Breast epithelium (tissue), 4 donors: ENCODE results near the gene DUS3L. TPM values are rescaled to one million over a fixed set of nuclear protein-coding genes. Genes with fewer than 3 reads are reported as not detected.

Source experiments
- DNase-seq, 2 donors: peaks; one replicate each; pipeline ENCODE4 v3.0.0-alpha.2; 2019; ENCODE audit warnings: low spot score in 2 of 2
- H3K27ac ChIP-seq, 2 donors: fragments of 200-600 bp; sonication (generic) in 1 of 2; one replicate each; pipeline ENCODE4 v1.5.1; 2016 to 2019; ENCODE audit warnings: mild to moderate bottlenecking in 1 of 2
- H3K27me3 ChIP-seq, 2 donors: fragments of 200-600 bp; sonication (generic) in 1 of 2; one replicate each; pipeline versions ENCODE4 v1.5.1 to v1.6.0; 2017 to 2019; ENCODE audit warnings: control low read depth in 1 of 2, mild to moderate bottlenecking in 1 of 2
- H3K36me3 ChIP-seq: fragments of 200-600 bp; one replicate; pipeline ENCODE4 v1.5.1; 2019
- H3K4me1 ChIP-seq, 2 donors: fragments of 200-600 bp; sonication (generic); one replicate each; pipeline ENCODE4 v1.5.1; 2016 to 2019; ENCODE audit warnings: control low read depth in 1 of 2
- H3K4me3 ChIP-seq, 3 donors: fragments of 200-600 bp; sonication (generic); 1 replicate in 2 of 3; 2 replicates in 1 of 3; pipeline ENCODE4 v1.5.1; 2016 to 2019; ENCODE audit warnings: mild to moderate bottlenecking in 3 of 3, moderate library complexity in 2 of 3
- H3K9me3 ChIP-seq, 2 donors: fragments of 200-600 bp; sonication (generic) in 1 of 2; one replicate each; pipeline ENCODE4 v1.5.1; 2016 to 2019; ENCODE audit warnings: control low read depth in 1 of 2
- CTCF ChIP-seq, 3 donors: fragments of 450-650 bp; IDR thresholded peaks; one replicate each; pipeline ENCODE4 v1.5.1; 2016 to 2017; ENCODE audit warnings: antibody characterized with exemption in 3 of 3, mild to moderate bottlenecking in 3 of 3, moderate library complexity in 3 of 3
- POLR2A ChIP-seq: fragments of 450-650 bp; IDR thresholded peaks from one replicate; pipeline ENCODE4 v1.6.1; 2016; ENCODE audit warnings: antibody characterized with exemption, mild to moderate bottlenecking, moderate library complexity
- POLR2AphosphoS5 ChIP-seq, 3 donors: sonication (generic); formaldehyde crosslinking; IDR thresholded peaks; one replicate each; pipeline ENCODE4 v1.6.1; 2017; ENCODE audit warnings: antibody characterized with exemption in 3 of 3
- intact Hi-C: fragments of 100-400 bp; cut with DNase I; formaldehyde crosslinking; loops from one replicate; pipeline ENCODE4 v1.15.1; 2023; ENCODE audit warnings: low total_unique reads
- total RNA-seq, 3 donors: library from RNA; depleted of rRNA; stranded (reverse); fragments of >200 nt; gene quantifications; one replicate each; pipeline ENCODE4 v1.1.0, GENCODE V29; 2016

Gene DUS3L
- total RNA-seq, 3 donors from 2014 or later, result 28.8 to 44.9 (median 37.2) TPM

- intact Hi-C loops, result loop anchor here (10.0 kb wide), 1 partner anchor 99 kb away; the partner anchor contains the start of genes NDUFA11 and VMAC
- Histone ChIP-seq H3K4me3 (peak overlapping the region in 2 of 3 donors; percentile 54 to 65), H3K4me1 (no peaks in the 10 kb centered on the region), H3K27ac (peak overlapping the region in 1 of 2 donors; percentile 21), H3K9me3 (no peaks in the 10 kb centered on the region), H3K27me3 (peaks cover 4 to 9% of the 10 kb centered on the region in 2 donors), H3K36me3 (no peaks in the 10 kb centered on the region)
- TF ChIP-seq POLR2A (no peak), CTCF (IDR thresholded peaks at IDR 0.05) (peak in 1 of 3 donors; percentile 5), POLR2AphosphoS5 (IDR thresholded peaks at IDR 0.05) (no peak)
- no peak for DNase-seq
Measured at GRCh38 chr19:5806133-5806489, 15.1 kb upstream of the DUS3L start.

- H3K27ac ChIP-seq, result peak overlapping the region; percentile 52 to 62
- no peaks in the 10 kb centered on the region for H3K9me3 ChIP-seq
- no peaks in the 10 kb centered on the region for H3K4me1 ChIP-seq
- DNase-seq, result peak; percentile 55 to 73
- H3K36me3 ChIP-seq, result no peaks in the 10 kb centered on the region
- H3K4me3 ChIP-seq, result peak overlapping the region; percentile 2 to 65 (median 54)
- H3K27me3 ChIP-seq, result peaks cover 4 to 9% of the 10 kb centered on the region in 2 donors
- intact Hi-C loops, result loop anchor here (10.0 kb wide), 1 partner anchor 99 kb away; the partner anchor contains the start of genes NDUFA11 and VMAC
- TF ChIP-seq POLR2AphosphoS5 (IDR thresholded peaks at IDR 0.05) (no peak), CTCF (IDR thresholded peaks at IDR 0.05) (peak; percentile 45 to 79 (median 52)), POLR2A (no peak)
Measured at GRCh38 chr19:5805462-5806132, 14.6 kb upstream of the DUS3L start.

GRCh38 chr19:5804516-5805461 is 13.8 kb upstream of the DUS3L start, which contains the start of gene NRTN:
Gene NRTN, plus strand, starts transcription at chr19:5805067. Its CDS starts 19,099 bp downstream, at chr19:5824166.
- intact Hi-C loops, result loop anchor here (10.0 kb wide), 1 partner anchor 100 kb away; the partner anchor contains the start of genes NDUFA11 and VMAC
- Histone ChIP-seq H3K36me3 (no peaks in the 10 kb centered on the region), H3K4me3 (peak within 1 kb of the TSS; percentile 11 to 65 (median 54)), H3K9me3 (no peaks in the 10 kb centered on the region), H3K4me1 (no peaks in the 10 kb centered on the region), H3K27me3 (peaks cover 4 to 9% of the 10 kb centered on the region in 2 donors), H3K27ac (peak within 1 kb of the TSS; percentile 52 to 62)
- no peak for DNase-seq
- TF ChIP-seq CTCF (IDR thresholded peaks at IDR 0.05) (no peak), POLR2AphosphoS5 (IDR thresholded peaks at IDR 0.05) (no peak), POLR2A (no peak)

GRCh38 chr19:5803752-5804515 is 13.0 kb upstream of the DUS3L start:
- Histone ChIP-seq H3K27ac (peak overlapping the region in 1 of 2 donors; percentile 33), H3K4me3 (peak overlapping the region; percentile 11 to 65 (median 54))
- intact Hi-C loops, result loop anchor here (10.0 kb wide), 1 partner anchor 101 kb away; the partner anchor contains the start of genes NDUFA11 and VMAC

More at GRCh38 chr19:5803752-5804515, 13.0 kb upstream of the DUS3L start:
- Histone ChIP-seq H3K27me3 (peaks cover 4 to 9% of the 10 kb centered on the region in 2 donors), H3K36me3 (no peaks in the 10 kb centered on the region), H3K9me3 (no peaks in the 10 kb centered on the region), H3K4me1 (no peaks in the 10 kb centered on the region)
- TF ChIP-seq POLR2A, result no peak
- TF ChIP-seq POLR2AphosphoS5 (IDR thresholded peaks at IDR 0.05), result no peak
- TF ChIP-seq CTCF (IDR thresholded peaks at IDR 0.05), result peak; percentile 54 to 87 (median 78)
- peak; percentile 83 to 85 for DNase-seq
